ENCODE measurements around the gene AKAP6.

Gene AKAP6

DNA sequence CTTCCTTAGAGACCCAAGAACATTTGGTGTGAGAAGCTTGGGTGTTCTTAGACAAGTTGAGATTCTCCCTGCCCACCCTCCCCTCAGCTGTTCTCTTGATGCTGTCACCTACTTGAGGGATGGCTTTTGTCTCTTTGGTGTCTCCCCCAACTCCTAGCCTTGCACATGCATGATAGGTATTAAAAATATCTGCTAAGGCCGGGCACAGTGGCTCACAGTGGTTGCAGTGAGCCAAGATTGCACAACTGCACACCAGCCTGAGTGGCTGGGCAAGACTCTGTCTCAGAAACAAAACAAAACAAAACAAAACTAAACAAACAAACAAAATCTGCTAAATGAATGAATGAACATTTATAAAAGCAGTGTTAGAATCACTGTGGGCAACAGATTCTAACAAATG is 261.1 kb downstream of the AKAP6 start:
- no peak for DNase-seq

- peak; percentile 19 for DNase-seq
Measured at GRCh38 chr14:32593290-32593942, 264.3 kb downstream of the AKAP6 start.

GRCh38 chr14:32594766-32595165 is 265.7 kb downstream of the AKAP6 start:
- no peak for DNase-seq

- no peak for DNase-seq
Measured at GRCh38 chr14:32595497-32595896, 266.4 kb downstream of the AKAP6 start.

- no peak for DNase-seq
Measured at GRCh38 chr14:32596390-32596789, 267.3 kb downstream of the AKAP6 start.

GRCh38 chr14:32597771-32598170 is 268.7 kb downstream of the AKAP6 start:
- no peak for DNase-seq

- DNase-seq: peak; percentile 27
Measured at GRCh38 chr14:32601069-32601468, 272.0 kb downstream of the AKAP6 start.

GRCh38 chr14:32601906-32602305 is 272.8 kb downstream of the AKAP6 start:
- DNase-seq: peak; percentile 46

- DNase-seq: no peak
Measured at GRCh38 chr14:32602699-32603098, 273.6 kb downstream of the AKAP6 start.

- no peak for DNase-seq
Measured at GRCh38 chr14:32603992-32604565, 275.0 kb downstream of the AKAP6 start.

DNA sequence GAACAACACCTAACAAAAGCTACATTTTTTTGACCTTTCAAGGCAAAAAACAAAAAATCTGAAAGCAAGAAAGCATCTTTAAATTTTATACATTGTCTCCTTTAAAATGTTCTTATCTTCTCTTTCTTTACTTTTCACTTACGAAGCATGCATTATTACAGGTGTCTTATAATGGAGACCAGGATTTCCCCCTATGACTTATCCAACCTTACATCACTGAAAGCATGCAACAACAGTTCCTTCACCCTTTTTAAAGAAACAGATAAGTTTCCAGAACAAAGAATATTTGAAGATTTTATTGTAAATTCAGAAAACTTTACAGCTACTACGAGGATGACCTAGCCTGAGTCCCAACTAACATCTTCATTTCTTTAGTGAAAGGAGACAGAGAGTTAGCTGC is 277.2 kb downstream of the AKAP6 start:
- DNase-seq: peak; percentile 26

DNA sequence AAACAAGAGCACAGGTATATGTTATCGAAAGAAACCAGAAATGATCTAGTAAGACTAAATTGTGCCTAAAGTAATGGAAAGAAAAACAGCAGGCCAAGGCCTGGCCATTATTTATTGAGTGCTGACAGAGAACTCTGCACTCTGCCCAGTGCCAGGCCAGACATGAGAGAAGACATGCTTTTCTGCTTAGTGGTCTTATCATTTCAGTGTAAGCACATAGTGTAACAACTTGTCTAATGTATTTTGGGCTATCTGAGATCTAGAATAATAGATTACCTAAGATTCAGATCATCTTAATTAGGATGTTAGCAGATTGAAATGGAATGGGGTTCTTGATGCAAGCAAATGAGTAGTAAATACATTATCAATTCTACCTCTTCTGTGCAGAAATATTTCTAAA is 278.3 kb downstream of the AKAP6 start:
- no peak for DNase-seq

DNA sequence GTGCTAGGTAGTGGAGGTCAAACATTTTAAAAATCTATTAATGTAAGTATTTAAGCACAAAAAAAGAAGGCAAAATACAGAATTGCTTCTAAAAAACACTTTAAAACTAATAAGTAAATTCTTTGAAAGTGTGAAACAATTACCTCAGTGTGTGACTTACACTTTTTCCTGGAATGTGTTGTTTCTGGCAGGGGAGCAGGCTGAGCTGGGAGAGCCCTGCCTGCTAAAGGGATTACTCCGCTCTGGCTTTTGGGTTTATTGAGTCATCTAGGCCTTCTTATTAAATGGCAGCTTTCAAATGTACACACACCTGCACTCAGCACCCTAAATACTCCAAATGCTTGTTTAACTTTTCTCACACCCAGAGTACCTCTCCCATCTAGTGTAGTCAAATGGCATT is 279.8 kb downstream of the AKAP6 start:
- DNase-seq: no peak

- no peak for DNase-seq
Measured at GRCh38 chr14:32609388-32609787, 280.3 kb downstream of the AKAP6 start.

DNA sequence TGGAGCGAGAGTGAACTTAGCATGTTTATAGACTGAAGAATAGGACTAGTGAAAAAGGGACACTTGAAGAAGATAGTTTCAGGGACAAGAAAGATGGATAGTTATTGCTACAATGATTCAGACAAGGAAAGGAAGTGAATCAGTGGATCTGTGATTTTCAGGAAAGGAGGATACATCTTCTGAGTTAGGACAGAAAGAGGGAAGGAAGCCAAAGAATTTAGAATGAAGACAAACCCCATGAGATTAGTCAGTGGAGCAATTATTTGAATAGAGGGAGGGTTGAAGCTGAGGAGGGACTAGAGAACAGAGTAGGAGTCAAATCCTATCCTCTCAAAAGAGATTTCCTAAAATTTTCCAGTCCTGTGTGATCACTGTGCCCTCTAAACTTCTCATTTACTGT is 282.7 kb downstream of the AKAP6 start:
- DNase-seq: peak; percentile 12

- no peak for DNase-seq
Measured at GRCh38 chr14:32618991-32619390, 289.9 kb downstream of the AKAP6 start.

GRCh38 chr14:32620303-32620702 is 291.2 kb downstream of the AKAP6 start:
- DNase-seq: no peak

DNA sequence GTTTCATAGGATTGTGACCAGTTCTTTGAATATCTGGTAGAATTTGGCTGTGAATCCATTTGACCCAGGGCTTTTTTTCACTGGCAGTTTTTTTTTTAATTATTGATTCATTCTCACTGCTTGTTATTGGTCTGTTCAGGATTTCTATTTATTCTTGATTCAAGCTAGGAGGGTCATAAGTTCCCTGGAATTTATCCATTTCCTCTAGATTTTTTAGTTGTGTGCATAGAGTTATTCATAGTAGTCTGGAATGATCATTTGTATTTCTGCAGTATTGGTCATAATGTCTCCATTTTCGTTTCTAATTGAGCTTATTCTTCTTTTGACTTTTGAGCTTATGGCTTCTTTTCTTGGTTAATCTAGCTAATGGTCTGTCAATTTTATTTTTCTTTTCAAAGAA is 291.6 kb downstream of the AKAP6 start:
- no peak for DNase-seq

- no peak for DNase-seq
Measured at GRCh38 chr14:32621585-32621984, 292.5 kb downstream of the AKAP6 start.

DNA sequence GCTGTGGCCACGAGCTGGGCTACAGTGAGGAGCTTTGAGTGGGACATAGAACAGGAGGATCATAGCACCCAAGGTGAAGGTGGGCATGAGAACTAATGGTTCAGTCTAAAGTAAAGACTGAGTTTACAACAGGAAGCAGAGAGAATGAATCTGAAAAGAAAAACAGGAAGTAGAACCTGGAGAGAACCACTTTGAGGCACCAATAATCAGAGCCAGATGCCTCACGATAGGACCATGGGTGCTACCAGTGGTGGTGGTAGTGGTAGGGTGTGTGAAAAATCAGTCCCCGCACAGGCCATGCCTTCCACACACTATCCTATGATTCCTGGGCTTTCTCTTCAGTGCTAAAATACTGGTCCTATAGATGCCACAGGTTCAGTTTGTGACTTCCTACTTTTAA is 293.6 kb downstream of the AKAP6 start:
- no peak for DNase-seq

DNA sequence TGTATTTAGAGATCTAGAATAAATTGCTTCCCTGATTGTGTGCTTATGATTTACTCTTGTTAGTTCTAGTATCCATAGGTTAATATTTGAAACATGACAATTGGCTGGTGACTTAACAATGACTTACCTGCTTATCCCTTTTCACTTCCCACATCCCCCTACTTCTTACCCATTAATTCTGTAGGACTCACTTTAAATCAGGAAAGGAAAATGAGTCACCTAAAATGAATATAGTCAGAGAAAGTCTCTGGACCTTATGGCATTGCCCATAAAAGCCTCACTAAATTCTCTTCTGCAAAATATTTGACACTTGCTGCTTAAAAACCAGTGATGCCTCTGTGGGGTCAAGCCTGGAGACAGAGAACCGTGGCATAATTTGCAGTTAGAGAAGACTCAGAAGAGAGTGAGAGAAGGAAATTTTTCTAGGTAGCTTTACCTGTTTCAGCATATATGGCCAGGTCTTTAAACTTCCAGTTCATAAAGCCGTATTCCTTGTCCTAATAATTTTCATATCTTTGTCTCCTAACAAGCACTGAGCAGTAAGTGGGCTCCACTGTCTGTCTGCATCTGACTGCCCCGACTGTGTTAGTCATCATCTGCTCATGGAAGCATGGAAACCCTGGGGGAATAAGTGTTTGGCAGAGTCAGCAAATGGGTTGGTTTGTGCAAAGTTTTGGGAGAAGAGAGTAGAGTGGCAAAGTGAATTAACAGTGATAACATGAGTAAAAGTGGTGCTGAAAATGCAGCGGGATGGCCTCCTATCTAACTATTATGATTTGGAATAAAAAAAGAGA is 294.4 kb downstream of the AKAP6 start:
- DNase-seq: no peak

DNA sequence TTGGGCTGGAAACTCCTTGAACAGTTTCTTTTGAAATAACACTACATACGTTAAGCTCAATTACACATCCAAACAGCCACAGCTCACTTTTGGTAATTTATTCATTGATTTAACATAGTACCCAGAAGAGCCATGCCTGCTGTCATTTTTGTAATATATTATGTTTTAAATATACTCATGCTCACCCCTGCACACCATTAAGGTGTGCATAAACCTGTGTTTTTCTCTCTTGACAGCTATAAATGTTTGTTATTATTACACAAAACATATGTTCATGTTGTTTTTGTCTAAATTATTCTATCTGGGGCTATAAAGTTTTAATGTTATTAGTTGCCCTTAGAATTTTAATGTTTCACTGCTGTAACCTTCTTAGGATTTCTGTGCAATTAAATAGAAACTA is 296.1 kb downstream of the AKAP6 start:
- no peak for DNase-seq

- DNase-seq: no peak
Measured at GRCh38 chr14:32627545-32628298, 298.6 kb downstream of the AKAP6 start.

DNA sequence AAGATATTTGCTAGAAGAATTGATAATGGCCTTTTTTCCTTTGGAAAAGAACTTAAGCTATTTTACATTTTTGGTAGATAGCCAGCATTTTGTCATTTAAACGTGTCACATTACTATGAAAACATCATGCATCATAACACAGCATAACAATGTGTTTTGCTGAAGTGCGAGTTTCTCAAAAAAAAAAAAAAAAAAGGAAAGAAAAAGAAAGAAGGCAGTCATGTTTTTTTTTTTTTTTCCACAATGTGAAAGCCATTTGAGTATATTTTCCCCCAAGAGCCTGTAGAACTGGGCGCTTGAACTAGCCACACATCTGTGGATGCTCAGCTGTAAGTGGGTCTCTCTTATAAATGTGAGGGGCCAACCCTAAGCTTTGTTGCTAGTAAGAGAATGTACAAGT is 300.1 kb downstream of the AKAP6 start:
- DNase-seq: no peak
